NOMO-1 (cell line): ENCODE results near the gene LIN54.
"Not testable (repeated sequence)": the region's sequence is repeated elsewhere in the genome, so short reads cannot be mapped to it uniquely, and the experiment has no call there.

Experiments used
- DNase-seq, 2 experiments: peaks; one replicate each; lab custom pipeline; 2025; ENCODE audit not compliant: unreplicated experiment in 2 of 2; lab: John Stamatoyannopoulos, UW

LIN54 gene

GRCh38 chr4:83010522-83011318, at the start of gene LIN54:
TSS of gene LIN54 (minus strand) at chr4:83010823. CDS start at chr4:82984844, 25,979 bp downstream.
- DNase-seq: peak; percentile 68

GRCh38 chr4:83054928-83055327, 44.3 kb upstream of the LIN54 start:
- peak; percentile 9 to 29 for DNase-seq

GRCh38 chr4:83048781-83049180, 38.2 kb upstream of the LIN54 start:
- not testable (repeated sequence) for DNase-seq

- no peak for DNase-seq
These were observed 36.3 kb upstream of the LIN54 start for GRCh38 chr4:83046693-83047473.

GRCh38 chr4:83043801-83044407, 33.3 kb upstream of the LIN54 start:
- peak; percentile 64 to 86 for DNase-seq

GRCh38 chr4:83043157-83043556, 32.5 kb upstream of the LIN54 start:
- DNase-seq: not testable (repeated sequence)

- DNase-seq: no peak
These were observed 29.6 kb upstream of the LIN54 start for GRCh38 chr4:83040269-83040668.

GRCh38 chr4:83036991-83037665, 26.5 kb upstream of the LIN54 start:
- DNase-seq: peak; percentile 81 to 89

GRCh38 chr4:83034630-83035494, 24.2 kb upstream of the LIN54 start, which contains the start of gene COPS4:
TSS of gene COPS4 (plus strand) at chr4:83035183. CDS start at chr4:83035225, 42 bp downstream.
- peak; percentile 99 for DNase-seq

GRCh38 chr4:83029688-83030087, 19.1 kb upstream of the LIN54 start:
- no peak for DNase-seq

- DNase-seq: no peak
These were observed 18.4 kb upstream of the LIN54 start for GRCh38 chr4:83028976-83029375.

GRCh38 chr4:83025563-83025962, 14.9 kb upstream of the LIN54 start:
- DNase-seq: no peak

- no peak for DNase-seq
These were observed 13.6 kb upstream of the LIN54 start for GRCh38 chr4:83024233-83024632.

GRCh38 chr4:83023599-83023998, 13.0 kb upstream of the LIN54 start:
- not testable (repeated sequence) for DNase-seq

- DNase-seq: peak; percentile 21 to 54
These were observed 12.3 kb upstream of the LIN54 start for GRCh38 chr4:83022724-83023450.

GRCh38 chr4:83019794-83020494, 9.3 kb upstream of the LIN54 start:
- DNase-seq: no peak

- peak in 1 of 2 experiments; percentile 46 for DNase-seq
These were observed 3.3 kb upstream of the LIN54 start for GRCh38 chr4:83013902-83014301.

- DNase-seq: no peak
These were observed 2.8 kb upstream of the LIN54 start for GRCh38 chr4:83013420-83013867.
